ENCODE measurements around the gene PROB1. TPM values are rescaled to one million over a fixed set of nuclear protein-coding genes. Genes with fewer than 3 reads are reported as not detected.

The PROB1 gene
- total and polyA plus RNA-seq, 2 of the 13 experiments (the other 11 are each of a cell fraction or from before 2014, with no cell fraction given): 0.69 to 1.1 TPM

GRCh38 chr5:139390639-139391569, 4.0 kb downstream of the PROB1 start:
- DNase-seq (ENCODE audit: low spot score) (no peak), ATAC-seq (no peak), FAIRE-seq (no peak)
- ChIA-PET CTCF (ENCODE audit: low intra/inter-chr PET ratio, low total read pairs) (no interaction called here), POLR2A (interaction anchor here (0.6 kb wide), 1 partner anchor 13 kb away, joined by 3 read pairs; the partner anchor contains the start of gene SPATA24)
- H3K4me1 ChIP-seq (ENCODE audit: insufficient read depth, low read length): peaks cover 63% of the 10 kb centered on the region
- no peak overlapping the region for H3K4me3 ChIP-seq (replicated peaks in 1 of 3; ENCODE audit: insufficient read depth in 1 of 3, low read depth in 2 of 3, low read length in 3 of 3)
- H3K36me3 ChIP-seq (replicated peaks in 1 of 2; ENCODE audit: control insufficient read depth in 1 of 2, insufficient read depth in 2 of 2, low read length in 2 of 2): no peaks in the 10 kb centered on the region
- no peak overlapping the region for H3K9ac ChIP-seq (ENCODE audit: insufficient read depth, low read depth, low read length)
- no peak overlapping the region for H3K27ac ChIP-seq (ENCODE audit: extremely low read length, insufficient read depth, low read length)
- H3K79me2 ChIP-seq (ENCODE audit: insufficient read depth, low read length): no peaks in the 10 kb centered on the region
- no TSS peak for BruUV-seq (replicated peaks)
- H3K27me3 ChIP-seq (ENCODE audit: control insufficient read depth in 1 of 2, insufficient read depth in 2 of 2, low read length in 2 of 2): no peaks in the 10 kb centered on the region
- H4K20me1 ChIP-seq (ENCODE audit: insufficient read depth, low read length): no peaks in the 10 kb centered on the region
- in situ Hi-C loops (cut with HindIII; ENCODE audit: extremely low pct_ligation_motif_present, low pct_unique_long_range_greater_than_20kb): no loop called here
- 75% methylated on average over 8 of the region's 10 CpGs for WGBS (ENCODE audit: low lambda C conversion rate)
- H3K9me3 ChIP-seq (ENCODE audit: low read length): no peaks in the 10 kb centered on the region
- H2AFZ ChIP-seq (ENCODE audit: low read length): no peak overlapping the region
- intact Hi-C loops (cut with micrococcal nuclease; ENCODE audit: unreplicated experiment): no loop called here
- TF ChIP-seq LCORL (IDR thresholded peaks at IDR 0.05): no peak
- TF ChIP-seq LCORL (CRISPR knock-in tag; IDR thresholded peaks at IDR 0.05): no peak
- TF ChIP-seq ZNF674 (CRISPR knock-in tag; IDR thresholded peaks at IDR 0.05; ENCODE audit: low read depth): no peak
- no peak for TF ChIP-seq ZNF234 (CRISPR knock-in tag; conservative IDR thresholded peaks at IDR 0.05)
- no peak for TF ChIP-seq ZMAT5 (CRISPR knock-in tag; IDR thresholded peaks at IDR 0.05; ENCODE audit: borderline replicate concordance, low read depth)
- TF ChIP-seq ZBTB49 (CRISPR knock-in tag; IDR thresholded peaks at IDR 0.05; ENCODE audit: borderline replicate concordance): no peak
- no peak for TF ChIP-seq HNF1B (CRISPR knock-in tag; IDR thresholded peaks at IDR 0.05)
- no peak for TF ChIP-seq ZNF343 (CRISPR knock-in tag; IDR thresholded peaks at IDR 0.05)
- no peak overlapping the region for H3K4me2 ChIP-seq (ENCODE audit: low read depth, low read length)
